ENCODE measurements around the gene PRKCZ. TPM values are rescaled to one million over a fixed set of nuclear protein-coding genes. Genes with fewer than 3 reads are reported as not detected.
"Not testable (repeated sequence)": the region's sequence is repeated elsewhere in the genome, so short reads cannot be mapped to it uniquely, and the experiment has no call there.

Gene PRKCZ
- total and polyA plus RNA-seq, 11 donors, result 12.5 to 20.7 (median 16.5) TPM

GRCh38 chr1:2110738-2111673 is 60.8 kb downstream of the PRKCZ start:
- intact Hi-C loops (cut with DNase I), result no loop called here
- TF ChIP-seq CTCF (IDR thresholded peaks at IDR 0.05) (no peak), POLR2A (IDR thresholded peaks at IDR 0.05) (no peak)
- Histone ChIP-seq H3K4me1 (no peaks in the 10 kb centered on the region), H3K36me3 (no peaks in the 10 kb centered on the region), H3K27ac (no peak overlapping the region), H3K9me3 (no peaks in the 10 kb centered on the region), H3K27me3 (no peaks in the 10 kb centered on the region), H3K4me3 (no peak overlapping the region)
- ATAC-seq (no peak), DNase-seq (peak in 3 of 5 donors; percentile 18 to 48 (median 19))
- WGBS, 4 donors, result 87 to 93% (median 91%) methylated on average over 24 to 28 of the region's 28 CpGs

- intact Hi-C loops (cut with DNase I), result no loop called here
- Histone ChIP-seq H3K36me3 (no peaks in the 10 kb centered on the region), H3K9me3 (no peaks in the 10 kb centered on the region), H3K27me3 (no peaks in the 10 kb centered on the region), H3K27ac (no peak overlapping the region), H3K4me1 (no peaks in the 10 kb centered on the region), H3K4me3 (no peak overlapping the region)
- ATAC-seq (no peak), DNase-seq (peak in 1 of 5 donors; percentile 23)
- WGBS, 4 donors, result 85 to 91% (median 88%) methylated on average over 13 to 15 of the region's 15 CpGs
- TF ChIP-seq CTCF (IDR thresholded peaks at IDR 0.05) (no peak), POLR2A (IDR thresholded peaks at IDR 0.05) (no peak)
These were observed 61.4 kb downstream of the PRKCZ start for GRCh38 chr1:2111674-2112035.

GRCh38 chr1:2112280-2112701 is 62.1 kb downstream of the PRKCZ start:
- ATAC-seq, result no peak
- TF ChIP-seq CTCF (IDR thresholded peaks at IDR 0.05), result no peak
- TF ChIP-seq POLR2A (IDR thresholded peaks at IDR 0.05), result no peak
- H3K4me3 ChIP-seq, result no peak overlapping the region

GRCh38 chr1:2113620-2114135 is 63.5 kb downstream of the PRKCZ start:
- H3K4me1 ChIP-seq, result no peaks in the 10 kb centered on the region
- no peak overlapping the region for H3K27ac ChIP-seq
- ATAC-seq (no peak), DNase-seq (peak in 2 of 5 donors; percentile 4 to 24)
- WGBS, 4 donors, result 90 to 94% (median 92%) methylated on average over 14 to 15 of the region's 15 CpGs
- intact Hi-C loops (cut with DNase I), result no loop called here
- H3K36me3 ChIP-seq, result no peaks in the 10 kb centered on the region
- no peaks in the 10 kb centered on the region for H3K27me3 ChIP-seq
- no peak overlapping the region for H3K4me3 ChIP-seq
- H3K9me3 ChIP-seq, result peaks cover 0 to under 1% (median 0%) of the 10 kb centered on the region in 12 donors
- TF ChIP-seq POLR2A (IDR thresholded peaks at IDR 0.05) (no peak), CTCF (IDR thresholded peaks at IDR 0.05) (no peak)

More at GRCh38 chr1:2112280-2112701, 62.1 kb downstream of the PRKCZ start:
- no peaks in the 10 kb centered on the region for H3K36me3 ChIP-seq
- DNase-seq, result peak in 2 of 5 donors; percentile 24 to 28
- H3K4me1 ChIP-seq, result no peaks in the 10 kb centered on the region
- intact Hi-C loops (cut with DNase I), result no loop called here
- 67 to 90% (median 80%) methylated on average over 13 to 17 of the region's 17 CpGs for WGBS, 4 donors
- H3K27ac ChIP-seq, result no peak overlapping the region
- no peaks in the 10 kb centered on the region for H3K27me3 ChIP-seq
- no peaks in the 10 kb centered on the region for H3K9me3 ChIP-seq

- H3K9me3 ChIP-seq, result peaks cover 0 to 10% (median 0%) of the 10 kb centered on the region in 12 donors
- intact Hi-C loops (cut with DNase I); H3K36me3 ChIP-seq; ATAC-seq; H3K4me3 ChIP-seq; H3K4me1 ChIP-seq; H3K27me3 ChIP-seq; H3K27ac ChIP-seq: not testable (repeated sequence)
- WGBS, 4 donors, result 87 to 92% (median 90%) methylated on average over 14 of the region's 14 CpGs
- DNase-seq, result peak in 1 of 5 donors; percentile 9
These were observed 64.4 kb downstream of the PRKCZ start for GRCh38 chr1:2114635-2115007.

All from heart left ventricle (tissue), 16 donors.